Neural progenitor cell (in vitro differentiated cells): ENCODE measurements around the gene HOMER2. TPM values are rescaled to one million over a fixed set of nuclear protein-coding genes. Genes with fewer than 3 reads are reported as not detected.
A peak's percentile ranks its signal among the peaks of the same experiment; 100 is the strongest.

ENCODE experiments used
- DNase-seq: peaks from one replicate; pipeline ENCODE4 v3.0.0-alpha.2; 2016; ENCODE audit warnings: low spot score
- H2AFZ ChIP-seq: fragments of 200-600 bp; sonication (generic); replicated peaks from 2 replicates; pipeline ENCODE4 v1.6.1; 2016; ENCODE audit warnings: antibody characterized with exemption
- H3F3A ChIP-seq: fragments of 200-600 bp; sonication (generic); 2 replicates; pipeline ENCODE4 v1.6.1; 2016; ENCODE audit warnings: antibody characterized with exemption, low read depth
- H3K27ac ChIP-seq: fragments of 200-600 bp; sonication (generic); 2 replicates; pipeline ENCODE4 v1.5.1; 2016; ENCODE audit warnings: mild to moderate bottlenecking
- H3K27me3 ChIP-seq: fragments of 200-600 bp; sonication (generic); 2 replicates; pipeline ENCODE4 v1.6.1; 2016; ENCODE audit warnings: mild to moderate bottlenecking, moderate library complexity
- H3K36me3 ChIP-seq: fragments of 200-600 bp; sonication (generic); 2 replicates; pipeline ENCODE4 v1.5.1; 2016
- H3K4me1 ChIP-seq: fragments of 200-600 bp; sonication (generic); 2 replicates; pipeline ENCODE4 v1.6.1; 2016; ENCODE audit warnings: mixed run types
- H3K4me2 ChIP-seq: fragments of 200-600 bp; sonication (generic); 2 replicates; pipeline ENCODE4 v1.6.1; 2016
- H3K4me3 ChIP-seq: fragments of 200-600 bp; sonication (generic); 2 replicates; pipeline ENCODE4 v1.5.1; 2016
- H3K79me2 ChIP-seq: fragments of 200-600 bp; sonication (generic); 2 replicates; pipeline ENCODE4 v1.6.1; 2016; ENCODE audit warnings: low read depth
- H3K9ac ChIP-seq: fragments of 200-600 bp; sonication (generic); 2 replicates; pipeline ENCODE4 v1.6.1; 2016
- H3K9me3 ChIP-seq: fragments of 200-600 bp; sonication (generic); 2 replicates; pipeline ENCODE4 v1.5.1; 2016; ENCODE audit warnings: low read depth
- H4K20me1 ChIP-seq: fragments of 200-600 bp; sonication (generic); 2 replicates; pipeline ENCODE4 v1.6.1; 2016; ENCODE audit warnings: low read depth
- H3K27ac Mint-ChIP-seq: 3 replicates; pipeline ENCODE4 v1.8.0; 2021; ENCODE audit warnings: mixed read lengths
- H3K27me3 Mint-ChIP-seq: 2 replicates; pipeline ENCODE4 v1.8.0; 2022; ENCODE audit warnings: low read depth, mild to moderate bottlenecking, inconsistent platforms, moderate library complexity, mixed read lengths; ENCODE audit not compliant: insufficient read depth
- H3K36me3 Mint-ChIP-seq: 3 replicates; pipeline ENCODE4 v1.8.0; 2021; ENCODE audit warnings: mixed read lengths
- H3K4me1 Mint-ChIP-seq: 3 replicates; pipeline ENCODE4 v1.8.0; 2021; ENCODE audit warnings: mixed read lengths
- H3K4me3 Mint-ChIP-seq: 3 replicates; pipeline ENCODE4 v1.8.0; 2021; ENCODE audit warnings: mild to moderate bottlenecking, moderate library complexity, mixed read lengths
- H3K9me3 Mint-ChIP-seq: 3 replicates; pipeline ENCODE4 v1.8.0; 2020; ENCODE audit warnings: mixed read lengths
- CTCF ChIP-seq: fragments of 200-600 bp; sonication (generic); IDR thresholded peaks from 2 replicates; pipeline ENCODE4 v1.5.1; 2017; ENCODE audit warnings: antibody characterized with exemption, mild to moderate bottlenecking
- EZH2 ChIP-seq: fragments of 200-600 bp; sonication (generic); IDR thresholded peaks from 2 replicates; pipeline ENCODE4 v1.6.1; 2017; ENCODE audit warnings: antibody characterized with exemption, mild to moderate bottlenecking, moderate library complexity
- EZH2phosphoT487 ChIP-seq: fragments of 200-600 bp; sonication (generic); IDR thresholded peaks from 2 replicates; pipeline ENCODE4 v1.6.1; 2017; ENCODE audit warnings: antibody characterized with exemption
- total RNA-seq: library from RNA; depleted of rRNA; stranded (reverse); fragments of >200 nt; gene quantifications from 2 replicates; pipeline ENCODE4 v1.2.3, GENCODE V29; 2015; ENCODE audit warnings: low replicate concordance

Gene HOMER2
- total RNA-seq, 1 donor from 2014 or later: 259 TPM

- Histone ChIP-seq H3F3A (no peaks in the 10 kb centered on the region), H3K79me2 (no peaks in the 10 kb centered on the region), H3K4me3 (no peak overlapping the region), H3K4me2 (peak overlapping the region; percentile 31), H2AFZ (no peak overlapping the region), H3K9ac (no peak overlapping the region), H3K27ac (peak overlapping the region; percentile 78), H3K36me3 (no peaks in the 10 kb centered on the region), H3K27me3 (no peaks in the 10 kb centered on the region), H3K9me3 (no peaks in the 10 kb centered on the region), H4K20me1 (no peaks in the 10 kb centered on the region), H3K4me1 (peaks cover 12% of the 10 kb centered on the region)
- TF ChIP-seq EZH2: no peak
- TF ChIP-seq CTCF: no peak
- TF ChIP-seq EZH2phosphoT487: no peak
- peak overlapping the region; percentile 65 for H3K27ac Mint-ChIP-seq
- H3K36me3 Mint-ChIP-seq: peaks cover 2% of the 10 kb centered on the region
- H3K9me3 Mint-ChIP-seq: no peaks in the 10 kb centered on the region
- H3K4me3 Mint-ChIP-seq: no peak overlapping the region
- H3K27me3 Mint-ChIP-seq: peaks cover 9% of the 10 kb centered on the region
- peak; percentile 78 for DNase-seq
- H3K4me1 Mint-ChIP-seq: peaks cover 46% of the 10 kb centered on the region
These were observed 97.0 kb downstream of the HOMER2 start for GRCh38 chr15:82855286-82856100.

GRCh38 chr15:82854554-82854953, 98.0 kb downstream of the HOMER2 start:
- Mint-ChIP-seq H3K9me3 (no peaks in the 10 kb centered on the region), H3K27me3 (peaks cover 11% of the 10 kb centered on the region), H3K27ac (no peak overlapping the region), H3K4me3 (no peak overlapping the region), H3K36me3 (peaks cover 2% of the 10 kb centered on the region), H3K4me1 (peaks cover 55% of the 10 kb centered on the region)
- Histone ChIP-seq H2AFZ (no peak overlapping the region), H3K4me2 (no peak overlapping the region), H3K4me1 (peaks cover 19% of the 10 kb centered on the region), H3K27me3 (no peaks in the 10 kb centered on the region), H3K79me2 (no peaks in the 10 kb centered on the region), H3K36me3 (no peaks in the 10 kb centered on the region), H3K9me3 (no peaks in the 10 kb centered on the region), H3K9ac (no peak overlapping the region), H3K27ac (no peak overlapping the region), H3F3A (peaks cover 7% of the 10 kb centered on the region), H4K20me1 (no peaks in the 10 kb centered on the region), H3K4me3 (no peak overlapping the region)
- no peak for DNase-seq
- TF ChIP-seq EZH2 (no peak), CTCF (no peak), EZH2phosphoT487 (no peak)

- no peaks in the 10 kb centered on the region for H4K20me1 ChIP-seq
- no peak overlapping the region for H2AFZ ChIP-seq
- no peak for DNase-seq
- no peaks in the 10 kb centered on the region for H3K36me3 ChIP-seq
- H3K4me1 ChIP-seq: peaks cover 19% of the 10 kb centered on the region
- no peak overlapping the region for H3K27ac Mint-ChIP-seq
- no peaks in the 10 kb centered on the region for H3K79me2 ChIP-seq
- no peaks in the 10 kb centered on the region for H3K9me3 Mint-ChIP-seq
- H3K27me3 Mint-ChIP-seq: peaks cover 11% of the 10 kb centered on the region
- H3K4me3 ChIP-seq: no peak overlapping the region
- peaks cover 2% of the 10 kb centered on the region for H3K36me3 Mint-ChIP-seq
- no peak overlapping the region for H3K9ac ChIP-seq
- peaks cover 10% of the 10 kb centered on the region for H3F3A ChIP-seq
- H3K4me3 Mint-ChIP-seq: no peak overlapping the region
- no peaks in the 10 kb centered on the region for H3K9me3 ChIP-seq
- H3K4me1 Mint-ChIP-seq: peaks cover 60% of the 10 kb centered on the region
- no peak overlapping the region for H3K27ac ChIP-seq
- no peaks in the 10 kb centered on the region for H3K27me3 ChIP-seq
- no peak overlapping the region for H3K4me2 ChIP-seq
- no peak for TF ChIP-seq EZH2phosphoT487
- no peak for TF ChIP-seq CTCF
- TF ChIP-seq EZH2: no peak
These were observed 99.5 kb downstream of the HOMER2 start for GRCh38 chr15:82852941-82853561.
